HG02884 (cell line): ENCODE data around the gene TBL2.
"Not testable (repeated sequence)": the region's sequence is repeated elsewhere in the genome, so short reads cannot be mapped to it uniquely, and the experiment has no call there.

Experiments used
- ATAC-seq: cut with Tn5 transposase; IDR thresholded peaks from one replicate; pipeline ENCODE4 v1.9.1; 2021; ENCODE audit warnings: mild to moderate bottlenecking, moderate library complexity; ENCODE audit not compliant: unreplicated experiment

Gene TBL2, protein sequence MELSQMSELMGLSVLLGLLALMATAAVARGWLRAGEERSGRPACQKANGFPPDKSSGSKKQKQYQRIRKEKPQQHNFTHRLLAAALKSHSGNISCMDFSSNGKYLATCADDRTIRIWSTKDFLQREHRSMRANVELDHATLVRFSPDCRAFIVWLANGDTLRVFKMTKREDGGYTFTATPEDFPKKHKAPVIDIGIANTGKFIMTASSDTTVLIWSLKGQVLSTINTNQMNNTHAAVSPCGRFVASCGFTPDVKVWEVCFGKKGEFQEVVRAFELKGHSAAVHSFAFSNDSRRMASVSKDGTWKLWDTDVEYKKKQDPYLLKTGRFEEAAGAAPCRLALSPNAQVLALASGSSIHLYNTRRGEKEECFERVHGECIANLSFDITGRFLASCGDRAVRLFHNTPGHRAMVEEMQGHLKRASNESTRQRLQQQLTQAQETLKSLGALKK

DNA sequence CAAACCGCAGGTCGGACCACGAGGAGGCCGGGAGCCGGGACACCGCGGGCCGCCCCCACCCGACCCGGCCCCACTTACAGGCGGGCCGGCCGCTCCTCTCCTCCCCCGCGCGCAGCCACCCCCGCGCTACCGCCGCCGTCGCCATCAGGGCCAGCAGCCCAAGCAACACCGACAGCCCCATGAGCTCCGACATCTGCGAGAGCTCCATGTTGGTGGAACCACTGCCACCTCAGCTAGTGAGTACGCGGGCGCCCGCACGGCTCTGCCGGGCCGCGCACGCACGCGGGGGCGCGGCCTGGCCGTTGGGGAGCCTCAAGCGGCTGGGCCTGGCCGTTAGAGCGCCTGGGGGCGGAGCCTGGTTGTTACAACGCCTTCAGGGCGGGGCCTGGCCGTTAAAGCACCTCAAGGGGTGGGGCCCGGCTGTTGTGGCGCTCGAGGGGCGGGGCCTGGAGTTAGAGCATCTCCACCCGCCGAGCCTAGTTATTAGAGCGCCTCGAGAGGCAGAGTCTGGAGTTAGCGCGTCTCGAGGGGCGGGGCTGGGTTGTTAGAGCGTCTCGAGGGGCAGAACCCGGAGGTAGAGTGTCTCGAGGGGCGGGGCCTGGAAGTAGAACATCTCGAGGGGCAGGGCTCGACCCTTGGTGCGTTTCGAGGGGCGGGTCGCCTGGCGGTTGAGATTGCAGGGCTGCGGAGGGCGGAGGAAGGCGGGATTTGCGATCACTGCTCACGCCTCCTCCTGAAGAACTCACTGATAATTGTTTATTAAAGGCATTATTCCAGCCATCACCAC is at the start of gene TBL2:
TSS of gene TBL2 (minus strand) at position 238 of the 787 bp plus-strand sequence. CDS start at position 208, 30 bp downstream.
- peak; percentile 78 for ATAC-seq

DNA sequence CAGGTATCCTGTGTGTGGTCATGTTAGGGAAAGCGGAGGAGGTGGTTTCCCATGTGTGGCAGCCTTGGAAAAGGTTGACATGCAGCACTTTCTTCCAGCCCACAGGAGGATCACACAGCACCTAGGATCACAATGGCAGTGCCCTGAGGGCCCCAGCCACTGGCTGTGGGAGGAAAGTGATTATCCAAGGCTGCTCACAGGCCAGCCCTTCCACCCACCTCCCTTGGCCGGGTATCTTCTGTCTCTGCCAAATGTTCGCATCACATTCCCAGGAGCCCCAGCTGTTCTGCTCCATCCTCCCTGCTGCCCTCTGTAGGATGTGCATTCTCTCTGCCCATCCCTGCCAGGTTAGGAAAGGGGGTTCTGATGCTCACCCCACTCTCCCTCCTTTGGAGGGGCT is 48.4 kb upstream of the TBL2 start:
- ATAC-seq, result no peak

DNA sequence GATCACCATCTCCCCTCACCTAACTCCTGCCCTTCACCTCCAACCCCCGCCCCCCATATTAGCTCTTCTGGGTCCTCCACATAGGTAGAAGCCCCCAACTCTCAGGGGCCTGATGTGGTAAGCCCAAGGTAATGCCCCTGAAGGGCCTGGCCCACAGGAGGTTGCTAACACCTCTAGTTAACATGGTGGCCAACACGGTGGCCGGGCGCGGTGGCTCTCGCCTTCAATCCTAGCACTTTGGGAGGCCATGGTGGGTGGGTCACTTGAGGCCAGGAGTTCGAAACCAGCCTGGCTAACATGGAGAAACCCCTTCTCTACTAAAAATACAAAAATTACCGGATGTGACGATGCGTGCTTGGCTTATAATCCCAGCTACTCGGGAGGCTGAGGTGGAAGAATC is 46.9 kb upstream of the TBL2 start:
- ATAC-seq, result no peak

DNA sequence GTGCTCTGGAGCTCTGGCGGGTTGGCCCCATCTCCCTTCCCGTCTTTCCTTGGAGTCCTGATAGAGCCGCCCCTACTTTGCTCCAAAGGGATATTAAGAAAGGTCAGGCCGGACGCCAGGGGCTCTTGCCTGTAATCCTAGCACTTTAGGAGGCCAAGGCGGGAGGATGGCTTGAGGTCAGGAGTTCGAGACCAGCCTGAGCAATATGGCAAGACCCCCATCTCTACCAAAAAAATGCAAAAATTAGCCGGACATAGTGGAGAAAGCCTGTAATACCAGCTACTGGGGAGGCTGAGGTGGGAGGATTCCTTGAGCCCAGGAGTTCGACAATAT is 46.3 kb upstream of the TBL2 start:
- ATAC-seq, result no peak

DNA sequence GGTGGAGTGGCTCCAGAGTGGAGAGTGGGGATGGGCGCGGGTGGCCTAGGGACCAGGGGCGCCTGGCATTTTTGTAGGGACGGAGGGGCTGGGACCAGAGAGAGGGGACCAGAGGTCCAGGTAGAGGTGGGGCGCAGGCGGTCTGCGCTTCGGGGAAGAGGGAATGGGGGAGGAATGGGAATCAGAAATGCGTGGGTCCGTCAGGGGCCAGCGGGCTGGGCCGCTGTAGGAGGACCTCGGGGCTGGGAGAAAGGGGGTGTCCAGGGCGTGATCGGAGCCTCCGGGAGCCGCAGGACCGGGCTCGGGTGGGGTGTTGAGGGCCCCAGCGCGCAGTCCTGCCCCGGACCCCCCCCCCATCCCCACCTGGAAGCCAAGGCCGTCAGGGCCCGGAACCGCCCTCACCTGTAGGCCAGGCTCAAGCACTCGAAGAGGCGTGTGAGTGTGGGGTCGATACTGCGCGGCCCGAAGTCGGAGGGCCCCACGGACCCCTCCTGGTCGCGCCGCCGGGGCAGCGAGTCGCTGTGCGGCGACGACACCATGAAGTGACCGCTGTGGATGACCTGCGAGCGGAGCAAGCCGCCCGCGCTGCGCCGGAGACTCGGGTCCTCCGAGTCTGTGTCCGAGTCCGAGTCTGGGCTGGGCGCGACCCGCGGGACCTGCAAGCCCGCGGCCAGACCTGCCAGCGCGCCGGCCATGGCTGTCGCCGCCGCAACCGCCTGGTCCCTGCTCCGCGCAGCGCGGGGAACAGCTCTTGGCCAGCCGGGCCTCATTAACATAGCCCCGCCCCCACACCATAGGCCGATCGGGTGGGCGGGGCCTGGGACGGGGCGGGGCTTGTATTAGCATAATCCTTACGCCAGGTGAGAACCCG is 45.7 kb upstream of the TBL2 start, which contains the start of gene MLXIPL:
TSS of gene MLXIPL (minus strand) at position 725 of the 871 bp plus-strand sequence. CDS start at position 695, 30 bp downstream.
- ATAC-seq, result no peak

DNA sequence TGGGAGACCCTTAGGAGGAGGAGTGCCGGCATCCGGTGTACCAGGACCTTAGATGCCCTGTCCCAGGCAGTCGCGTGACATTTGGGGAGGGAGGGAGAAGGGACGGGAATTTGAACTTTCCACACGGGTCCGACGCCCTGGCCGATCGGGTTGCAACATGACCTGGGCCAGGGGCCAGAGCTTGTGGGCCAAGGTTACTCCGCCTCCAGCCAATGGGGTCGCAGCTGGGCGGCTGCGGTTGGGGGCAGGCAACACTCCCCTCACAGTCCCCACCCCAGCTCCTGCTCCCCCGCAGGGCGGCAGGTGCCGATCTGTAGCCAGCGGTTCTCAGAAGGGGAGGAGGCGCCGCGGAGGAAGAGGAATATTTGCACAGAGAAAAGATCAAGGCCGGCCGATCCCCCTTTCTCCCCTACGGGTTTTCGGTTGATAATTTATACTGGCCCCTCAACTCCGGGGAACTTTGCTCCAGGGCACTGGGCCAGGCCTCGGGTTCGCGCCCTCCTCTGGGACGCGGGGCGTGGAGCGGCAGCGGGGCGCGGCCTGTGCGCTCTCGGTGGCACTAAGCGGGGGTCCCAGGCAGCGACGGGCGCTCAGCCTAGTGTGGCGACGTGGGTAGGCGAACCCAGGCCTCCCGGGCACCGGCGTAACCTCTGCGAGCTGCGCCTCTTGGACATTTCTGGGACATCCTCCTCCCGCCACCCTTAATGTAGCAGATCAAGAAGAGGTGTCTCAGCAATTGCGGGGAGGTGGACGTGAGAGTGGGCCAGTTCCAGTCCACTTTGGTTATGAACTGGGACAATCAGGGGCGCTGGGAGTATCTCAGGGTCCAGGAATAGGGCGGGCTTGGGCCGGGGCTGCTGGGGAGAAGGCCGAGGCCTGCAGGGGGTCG is 44.8 kb upstream of the TBL2 start:
- no peak for ATAC-seq

DNA sequence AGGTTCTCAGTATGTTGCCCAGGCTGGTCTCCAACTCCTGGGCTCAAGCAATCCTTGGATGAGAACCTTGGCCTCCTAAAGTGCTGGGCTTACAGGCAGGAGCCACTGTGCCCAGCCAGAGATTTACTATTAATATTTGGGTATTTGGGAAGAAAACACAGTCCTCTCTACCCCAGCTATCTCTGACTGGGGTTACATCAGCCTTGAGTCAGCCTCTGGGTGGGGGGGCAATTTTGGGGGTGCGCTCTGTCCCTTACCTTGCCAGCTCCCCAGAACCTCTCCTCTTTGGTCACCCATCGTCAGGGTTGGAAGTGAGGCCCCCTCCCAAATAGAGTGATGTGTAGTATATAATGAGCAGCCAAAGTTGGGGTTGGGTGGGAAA is 44.1 kb upstream of the TBL2 start:
- ATAC-seq, result no peak

DNA sequence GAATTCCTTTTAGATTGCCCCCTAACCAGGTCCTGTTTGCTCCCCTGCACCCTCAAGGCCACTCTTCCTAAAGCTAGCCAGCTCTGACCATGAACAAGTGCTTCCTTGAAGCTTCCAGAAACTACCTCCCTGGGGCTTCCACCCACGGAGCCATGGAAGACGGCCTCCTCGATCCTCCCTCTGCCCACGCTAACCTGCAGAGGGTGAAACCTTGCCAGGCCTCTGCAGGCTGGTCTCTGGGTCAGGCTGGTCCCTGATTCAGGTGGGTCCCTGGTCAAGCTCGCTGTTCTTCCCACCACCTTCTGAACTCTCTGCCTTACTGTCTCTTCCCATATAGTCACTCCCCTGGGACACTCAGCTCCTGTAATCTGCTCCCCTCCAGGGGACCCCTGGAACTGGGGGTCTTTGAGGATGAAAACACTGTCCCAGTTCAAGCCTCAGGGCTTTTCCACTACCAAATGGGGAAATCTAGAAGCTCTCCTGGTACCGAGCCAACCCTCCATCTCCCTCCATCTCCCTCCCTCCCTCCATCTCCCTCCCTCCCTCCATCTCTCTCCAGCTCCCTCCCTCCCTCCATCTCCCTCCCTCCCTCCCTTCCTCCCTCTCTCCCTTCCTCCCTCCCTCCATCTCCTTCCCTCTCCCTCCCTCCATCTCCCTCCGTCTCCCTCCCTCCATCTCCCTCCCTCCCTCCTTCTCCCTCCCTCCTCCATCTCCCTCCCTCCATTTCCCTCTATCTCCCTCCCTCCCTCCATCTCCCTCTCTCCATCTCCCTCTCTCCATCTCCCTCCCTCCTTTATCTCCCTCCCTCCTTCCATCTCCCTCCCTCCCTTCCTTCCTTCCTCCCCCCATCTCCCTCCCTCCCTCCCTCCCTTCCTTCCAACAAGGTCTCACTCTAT is 43.0 kb upstream of the TBL2 start:
- ATAC-seq, result no peak

DNA sequence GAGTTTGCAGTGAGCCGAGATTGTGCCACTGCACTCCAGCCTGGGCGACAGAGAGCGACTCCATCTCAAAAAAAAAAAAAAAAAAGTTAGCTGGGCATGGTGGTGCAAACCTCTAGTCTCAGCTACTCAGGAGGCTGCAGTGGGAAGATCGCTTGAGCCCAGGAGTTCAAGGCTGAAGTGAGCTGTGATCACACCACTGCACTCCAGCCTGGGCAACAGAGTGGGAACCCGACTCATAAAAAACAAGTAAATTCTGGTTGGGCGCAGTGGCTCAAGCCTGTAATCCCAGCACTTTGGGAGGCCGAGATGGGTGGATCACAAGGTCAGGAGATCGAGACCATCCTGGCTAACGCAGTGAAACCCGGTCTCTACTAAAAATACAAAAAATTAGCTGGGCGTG is 41.0 kb upstream of the TBL2 start:
- not testable (repeated sequence) for ATAC-seq

DNA sequence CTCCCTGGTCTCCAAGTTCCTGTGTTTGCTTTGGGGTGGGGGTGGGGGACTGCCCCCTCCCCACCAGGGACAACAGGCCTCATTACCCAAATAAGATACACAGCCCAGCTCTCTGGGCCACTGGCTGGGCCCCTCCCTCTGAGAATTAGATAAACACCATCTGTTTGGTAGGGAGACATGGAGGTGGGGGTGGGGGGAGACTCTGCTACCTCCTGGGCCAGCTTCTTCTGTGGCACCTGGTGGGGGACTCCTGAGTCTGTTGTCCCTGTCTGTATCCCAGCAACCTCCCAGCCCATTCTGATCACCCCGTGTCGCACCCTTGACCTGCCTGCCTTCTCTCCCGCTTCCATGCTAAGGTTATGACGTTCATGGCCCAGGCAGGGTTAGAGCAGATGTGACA is 40.2 kb upstream of the TBL2 start:
- no peak for ATAC-seq

DNA sequence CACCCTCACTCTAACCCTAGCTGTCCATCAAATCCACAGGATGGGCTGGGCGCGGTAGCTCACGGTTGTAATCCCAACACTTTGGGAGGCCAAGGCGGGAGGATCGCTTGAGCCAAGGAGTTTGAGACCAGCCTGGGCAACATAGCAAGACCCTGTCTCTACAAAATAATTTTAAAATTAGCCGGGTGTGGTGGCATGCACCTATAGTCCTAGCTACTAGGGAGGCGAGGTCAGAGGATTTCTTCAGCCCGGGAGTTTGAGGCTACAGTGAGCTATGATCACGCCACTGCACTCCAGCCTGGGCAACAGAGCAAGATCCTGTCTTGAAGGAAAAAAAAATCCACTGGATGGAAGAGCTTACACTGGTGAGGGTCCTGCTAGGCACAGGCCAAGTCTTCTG is 39.1 kb upstream of the TBL2 start:
- ATAC-seq, result not testable (repeated sequence)

DNA sequence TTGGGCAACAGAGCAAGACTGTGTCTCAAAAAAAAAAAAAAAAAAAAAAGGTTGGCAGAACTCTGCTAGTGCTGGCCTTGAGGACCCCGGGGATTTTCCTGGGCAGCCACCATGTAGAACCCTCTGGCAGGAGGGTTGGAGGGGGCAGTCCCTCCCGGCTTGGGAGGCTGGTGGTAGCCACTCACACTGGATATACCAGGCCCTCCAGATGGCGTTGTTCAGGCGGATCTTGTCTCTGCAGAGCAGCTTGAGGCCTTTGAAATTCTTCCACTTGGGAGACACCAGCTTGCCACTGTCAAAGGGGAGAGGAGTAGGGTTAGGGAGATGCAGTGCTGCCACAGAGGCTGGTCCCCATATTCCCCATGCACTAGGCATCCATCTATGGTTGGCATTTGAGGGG is 37.5 kb upstream of the TBL2 start:
- ATAC-seq, result no peak

DNA sequence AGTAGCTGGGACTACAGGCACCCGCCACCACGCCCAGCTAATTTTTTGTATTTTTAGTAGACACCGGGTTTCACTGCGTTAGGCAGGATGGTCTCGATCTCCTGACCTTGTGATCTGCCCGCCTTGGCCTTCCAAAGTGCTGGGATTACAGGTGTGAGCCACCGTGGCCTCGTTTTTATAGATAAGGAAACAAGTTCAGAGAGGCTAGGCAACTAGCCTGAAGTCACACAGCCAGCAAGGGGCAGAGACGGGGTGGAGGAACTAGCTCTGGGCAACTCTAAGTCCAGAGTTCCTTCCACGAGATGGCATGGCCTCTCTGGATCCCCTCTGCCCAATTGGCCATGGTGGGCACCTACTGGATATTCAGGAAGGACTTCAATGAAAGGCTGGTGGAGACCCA is 36.6 kb upstream of the TBL2 start:
- ATAC-seq, result not testable (repeated sequence)

DNA sequence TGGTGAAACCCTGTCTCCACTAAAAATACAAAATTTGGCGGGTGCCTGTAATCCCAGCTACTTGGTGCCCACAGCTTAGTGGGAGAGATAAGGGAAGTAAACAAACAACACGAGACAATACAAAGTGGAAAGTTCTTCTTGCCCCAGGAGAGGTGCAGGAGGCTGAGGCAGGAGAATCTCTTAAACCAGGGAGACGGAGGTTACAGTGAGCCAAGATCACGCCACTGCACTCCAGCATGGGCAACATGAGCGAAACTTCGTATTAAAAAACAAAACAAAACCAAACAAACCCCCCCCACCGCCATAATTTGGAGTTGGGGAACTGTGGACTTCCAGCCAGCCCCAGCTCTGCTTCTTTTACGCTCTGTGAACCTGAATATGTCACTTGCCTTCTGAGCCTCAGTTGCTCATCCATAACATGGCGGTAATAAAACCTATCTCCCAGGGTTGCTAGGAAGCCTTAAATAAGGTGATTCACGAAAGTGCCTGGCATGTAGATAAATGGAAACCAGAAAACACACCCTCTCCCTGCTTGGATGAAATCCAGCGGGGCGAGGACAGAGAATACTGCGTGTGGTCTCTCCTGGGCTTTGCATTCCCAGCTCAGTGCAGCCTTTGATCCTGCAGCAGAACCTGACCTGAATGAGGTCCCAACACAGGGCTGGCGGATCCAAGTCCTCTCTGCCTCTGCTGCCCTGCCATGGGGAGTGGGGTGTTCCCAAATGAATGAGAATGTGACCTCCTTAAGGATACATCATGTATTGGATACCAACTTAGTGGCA is 35.8 kb upstream of the TBL2 start:
- no peak for ATAC-seq

DNA sequence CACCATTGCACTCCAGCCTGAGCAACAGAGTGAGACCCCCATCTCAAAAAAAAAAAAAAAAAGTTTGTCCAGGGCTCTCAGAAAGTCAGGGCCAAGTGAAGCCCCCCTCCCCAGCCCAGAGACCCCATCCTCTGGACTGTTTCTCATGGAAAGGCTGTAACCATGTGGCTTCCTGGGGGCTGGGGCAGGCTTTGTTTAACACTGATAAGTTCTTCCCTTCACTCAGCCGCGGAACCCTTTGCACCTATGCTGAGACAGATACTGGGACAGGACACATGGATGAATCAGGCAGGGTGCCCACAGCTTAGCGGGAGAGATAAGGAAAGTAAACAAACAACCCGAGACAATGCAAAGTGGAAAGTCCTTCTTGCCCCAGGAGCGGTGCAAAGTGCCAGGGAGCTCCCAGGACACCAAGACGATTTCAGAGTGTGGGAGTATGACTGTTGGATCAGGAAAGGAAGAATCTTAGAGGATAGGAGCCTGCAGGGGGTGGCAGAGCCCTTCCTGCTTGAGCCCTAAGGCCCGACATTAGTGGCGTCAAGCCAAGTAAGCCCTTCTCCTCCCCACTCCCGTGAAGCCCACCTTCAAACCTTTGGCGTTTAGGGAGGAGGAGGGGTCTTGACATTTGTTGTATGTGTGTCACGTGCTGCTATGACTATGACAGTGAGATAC is 34.4 kb upstream of the TBL2 start:
- ATAC-seq, result no peak

DNA sequence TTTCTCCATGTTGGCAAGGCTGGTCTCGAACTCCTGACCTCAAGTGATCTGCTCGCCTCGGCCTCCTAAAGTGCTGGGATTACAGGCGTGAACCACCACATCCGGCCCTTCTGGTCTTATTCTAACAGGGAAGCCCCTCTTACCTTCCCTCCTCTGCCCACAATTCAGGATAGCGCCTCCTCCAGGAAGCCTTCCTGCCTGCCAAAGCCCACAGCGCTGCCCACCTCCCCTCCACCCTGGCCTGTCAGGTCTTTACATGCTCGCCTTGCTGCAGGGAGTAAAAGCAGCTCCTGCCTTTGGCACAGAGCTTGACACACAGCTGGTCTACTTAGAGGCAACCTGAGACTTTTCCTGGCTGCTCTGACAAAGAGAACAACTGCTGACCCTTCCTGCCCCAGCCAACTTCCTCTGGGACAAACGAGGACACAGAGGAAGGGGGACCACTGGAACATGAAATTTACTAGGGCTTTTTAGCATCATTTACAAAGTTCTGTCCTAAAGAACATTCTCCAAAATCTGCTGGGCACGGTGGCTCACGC is 32.7 kb upstream of the TBL2 start:
- ATAC-seq, result no peak

DNA sequence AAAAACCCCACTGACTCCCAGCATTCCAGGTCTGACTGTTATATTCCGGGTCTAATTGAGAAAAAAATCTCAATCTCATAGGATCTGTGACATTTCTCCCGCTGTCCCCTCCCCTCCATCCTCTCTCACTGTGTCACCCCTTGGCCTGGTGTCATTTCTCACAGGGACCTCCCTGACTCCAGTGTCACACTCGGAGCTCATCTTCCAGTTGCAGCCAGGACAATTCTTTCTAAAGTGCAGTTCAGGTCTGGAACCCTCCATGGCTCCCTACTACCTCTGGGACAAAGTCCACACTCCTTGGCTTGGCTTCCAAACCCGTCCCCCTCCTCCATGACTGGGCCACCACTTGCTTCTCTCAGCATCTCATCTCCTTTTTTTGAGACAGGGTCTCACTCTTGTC is 31.7 kb upstream of the TBL2 start:
- ATAC-seq, result no peak

DNA sequence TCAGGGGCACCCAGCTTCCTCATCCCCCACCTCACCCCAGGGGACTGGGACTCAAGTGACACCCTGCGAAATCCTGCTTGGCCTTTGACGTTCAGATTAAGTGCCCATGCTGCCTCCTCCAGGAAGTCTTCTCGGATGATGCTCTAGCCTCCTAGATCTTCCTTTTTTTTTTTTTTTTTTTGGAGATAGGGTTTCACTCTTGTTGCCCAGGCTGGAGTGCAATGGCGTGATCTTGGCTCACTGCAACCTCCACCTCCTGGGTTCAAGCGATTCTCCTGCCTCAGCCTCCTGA is 29.3 kb upstream of the TBL2 start:
- ATAC-seq, result not testable (repeated sequence)
